OCI-LY1 (cell line): ENCODE results near the gene HM13.
"Not testable (repeated sequence)": the region's sequence is repeated elsewhere in the genome, so short reads cannot be mapped to it uniquely, and the experiment has no call there.

Experiments used
- H2AFZ ChIP-seq: fragments of 200-600 bp; sonication (generic), shearing (Covaris generic); 2 replicates; pipeline ENCODE4 v1.6.0; 2014; ENCODE audit warnings: antibody characterized with exemption, mild to moderate bottlenecking, low read length
- H3F3A ChIP-seq: fragments of 200-600 bp; sonication (generic), shearing (Covaris generic); 2 replicates; pipeline ENCODE4 v1.6.0; 2014; ENCODE audit warnings: mild to moderate bottlenecking, antibody characterized with exemption, low read length, moderate library complexity; ENCODE audit not compliant: insufficient read depth
- H3K27ac ChIP-seq: fragments of 200-600 bp; sonication (generic); 2 replicates; pipeline ENCODE4 v1.5.1; 2014; ENCODE audit warnings: low read length, mixed run types, mild to moderate bottlenecking, low read depth; ENCODE audit not compliant: poor library complexity, severe bottlenecking
- H3K27me3 ChIP-seq: fragments of 200-600 bp; sonication (generic); 2 replicates; pipeline ENCODE4 v1.6.0; 2014; ENCODE audit warnings: antibody characterized with exemption, mild to moderate bottlenecking, low read length, moderate library complexity; ENCODE audit not compliant: insufficient read depth
- H3K36me3 ChIP-seq: fragments of 200-600 bp; sonication (generic); 2 replicates; pipeline ENCODE4 v1.6.1; 2014; ENCODE audit warnings: mild to moderate bottlenecking, antibody characterized with exemption, low read length, moderate library complexity, mixed read lengths; ENCODE audit not compliant: insufficient read depth
- H3K4me1 ChIP-seq: fragments of 200-600 bp; sonication (generic); 2 replicates; pipeline ENCODE4 v1.5.1; 2014; ENCODE audit warnings: mild to moderate bottlenecking, low read length, moderate library complexity; ENCODE audit not compliant: insufficient read depth, severe bottlenecking
- H3K4me2 ChIP-seq: fragments of 200-600 bp; sonication (generic), shearing (Covaris generic); 2 replicates; pipeline ENCODE4 v1.6.1; 2014; ENCODE audit warnings: low read length
- H3K4me3 ChIP-seq: fragments of 200-600 bp; sonication (generic); 2 replicates; pipeline ENCODE4 v1.5.1; 2014; ENCODE audit warnings: low read length, low read depth, mild to moderate bottlenecking, mixed read lengths; ENCODE audit not compliant: poor library complexity, severe bottlenecking
- H3K79me2 ChIP-seq: fragments of 200-600 bp; shearing (Covaris generic); 2 replicates; pipeline ENCODE4 v1.6.1; 2016; ENCODE audit warnings: mixed run types, low read length, mixed read lengths; ENCODE audit not compliant: insufficient read depth
- H3K9ac ChIP-seq: fragments of 200-600 bp; sonication (generic), shearing (Covaris generic); 2 replicates; pipeline ENCODE4 v1.6.1; 2014; ENCODE audit warnings: mild to moderate bottlenecking, low read length, mixed read lengths
- H3K9me2 ChIP-seq: fragments of 200-600 bp; sonication (generic), shearing (Covaris generic); 2 replicates; pipeline ENCODE4 v1.6.1; 2014; ENCODE audit warnings: low read depth, mild to moderate bottlenecking, low read length, mixed read lengths
- H3K9me3 ChIP-seq: fragments of 200-600 bp; shearing (Covaris generic); 2 replicates; pipeline ENCODE4 v1.6.1; 2014; ENCODE audit warnings: low read length, mixed read lengths
- H4K20me1 ChIP-seq: fragments of 200-600 bp; sonication (generic), shearing (Covaris generic); 2 replicates; pipeline ENCODE4 v1.6.0; 2016; ENCODE audit warnings: mild to moderate bottlenecking, low read length; ENCODE audit not compliant: insufficient read depth
- EZH2 ChIP-seq: fragments of 200-600 bp; sonication (generic), shearing (Covaris generic); IDR thresholded peaks from 2 replicates; pipeline ENCODE4 v1.8.0; 2017; ENCODE audit warnings: borderline replicate concordance, mixed run types, mild to moderate bottlenecking, antibody characterized with exemption, low read length, moderate library complexity, mixed read lengths
- TF ChIP-seq, protein P1 (sequence below): fragments of 200-600 bp; sonication (generic), shearing (Covaris generic); IDR thresholded peaks from 2 replicates; pipeline ENCODE4 v1.5.1; 2017; ENCODE audit warnings: mild to moderate bottlenecking, antibody characterized with exemption, low read length, moderate library complexity, mixed read lengths

The HM13 gene

DNA sequence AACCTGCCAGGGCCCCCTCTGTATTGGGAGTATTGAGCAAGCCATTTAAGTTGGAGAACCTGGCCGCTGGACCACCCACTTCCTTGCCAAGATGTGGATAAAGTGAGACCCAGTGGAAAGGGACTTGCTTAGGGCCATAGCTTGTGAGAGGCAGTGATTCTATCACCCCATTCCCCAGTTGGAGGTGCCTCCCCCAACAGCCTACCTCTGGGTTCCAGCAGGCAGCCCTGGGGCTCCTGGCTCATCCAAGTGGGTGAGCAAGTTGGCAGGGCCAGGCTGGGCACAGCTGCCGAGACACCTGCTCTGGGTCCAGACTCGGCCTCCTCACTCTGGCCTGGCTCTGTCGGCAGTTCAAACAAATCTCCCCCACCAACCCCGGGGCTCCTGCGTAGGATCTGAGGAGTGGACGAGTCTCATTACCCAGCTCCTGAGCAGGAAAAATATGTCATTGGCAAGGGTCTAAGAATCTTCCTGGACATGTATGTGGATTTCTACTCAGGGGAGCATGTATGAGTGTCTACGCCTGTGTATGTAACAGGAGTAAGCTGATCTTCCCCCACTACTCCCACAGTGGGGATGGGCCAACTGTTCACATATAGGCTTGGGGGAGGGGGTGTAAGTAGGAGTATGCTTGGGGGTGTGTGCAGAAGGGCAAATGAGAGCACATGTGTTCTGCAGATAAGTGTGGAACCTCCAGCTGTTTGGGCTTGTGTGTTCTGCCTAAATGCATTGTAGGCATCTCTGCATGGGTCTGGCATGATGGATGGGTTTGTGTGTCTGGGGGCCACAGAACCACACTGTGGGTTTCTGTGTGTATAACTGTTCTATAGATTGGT, 92.8 kb downstream of the HM13 start:
- no peaks in the 10 kb centered on the region for H3K9me3 ChIP-seq
- H4K20me1 ChIP-seq: no peaks in the 10 kb centered on the region
- no peak overlapping the region for H2AFZ ChIP-seq
- no peak for TF ChIP-seq EZH2
- TF ChIP-seq, protein P1, sequence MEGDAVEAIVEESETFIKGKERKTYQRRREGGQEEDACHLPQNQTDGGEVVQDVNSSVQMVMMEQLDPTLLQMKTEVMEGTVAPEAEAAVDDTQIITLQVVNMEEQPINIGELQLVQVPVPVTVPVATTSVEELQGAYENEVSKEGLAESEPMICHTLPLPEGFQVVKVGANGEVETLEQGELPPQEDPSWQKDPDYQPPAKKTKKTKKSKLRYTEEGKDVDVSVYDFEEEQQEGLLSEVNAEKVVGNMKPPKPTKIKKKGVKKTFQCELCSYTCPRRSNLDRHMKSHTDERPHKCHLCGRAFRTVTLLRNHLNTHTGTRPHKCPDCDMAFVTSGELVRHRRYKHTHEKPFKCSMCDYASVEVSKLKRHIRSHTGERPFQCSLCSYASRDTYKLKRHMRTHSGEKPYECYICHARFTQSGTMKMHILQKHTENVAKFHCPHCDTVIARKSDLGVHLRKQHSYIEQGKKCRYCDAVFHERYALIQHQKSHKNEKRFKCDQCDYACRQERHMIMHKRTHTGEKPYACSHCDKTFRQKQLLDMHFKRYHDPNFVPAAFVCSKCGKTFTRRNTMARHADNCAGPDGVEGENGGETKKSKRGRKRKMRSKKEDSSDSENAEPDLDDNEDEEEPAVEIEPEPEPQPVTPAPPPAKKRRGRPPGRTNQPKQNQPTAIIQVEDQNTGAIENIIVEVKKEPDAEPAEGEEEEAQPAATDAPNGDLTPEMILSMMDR: no peak
- no peak overlapping the region for H3K4me3 ChIP-seq
- H3K4me2 ChIP-seq: no peak overlapping the region
- 0 out of 2 replicates have a peak, but pooled peaks cover 9% of the 10 kb centered on the region for H3K27me3 ChIP-seq
- no peak overlapping the region for H3K9ac ChIP-seq
- peaks cover 26% of the 10 kb centered on the region for H3K4me1 ChIP-seq
- no peaks in the 10 kb centered on the region for H3F3A ChIP-seq
- no peaks in the 10 kb centered on the region for H3K9me2 ChIP-seq
- no peaks in the 10 kb centered on the region for H3K36me3 ChIP-seq
- no peaks in the 10 kb centered on the region for H3K79me2 ChIP-seq
- H3K27ac ChIP-seq: no peak overlapping the region

DNA sequence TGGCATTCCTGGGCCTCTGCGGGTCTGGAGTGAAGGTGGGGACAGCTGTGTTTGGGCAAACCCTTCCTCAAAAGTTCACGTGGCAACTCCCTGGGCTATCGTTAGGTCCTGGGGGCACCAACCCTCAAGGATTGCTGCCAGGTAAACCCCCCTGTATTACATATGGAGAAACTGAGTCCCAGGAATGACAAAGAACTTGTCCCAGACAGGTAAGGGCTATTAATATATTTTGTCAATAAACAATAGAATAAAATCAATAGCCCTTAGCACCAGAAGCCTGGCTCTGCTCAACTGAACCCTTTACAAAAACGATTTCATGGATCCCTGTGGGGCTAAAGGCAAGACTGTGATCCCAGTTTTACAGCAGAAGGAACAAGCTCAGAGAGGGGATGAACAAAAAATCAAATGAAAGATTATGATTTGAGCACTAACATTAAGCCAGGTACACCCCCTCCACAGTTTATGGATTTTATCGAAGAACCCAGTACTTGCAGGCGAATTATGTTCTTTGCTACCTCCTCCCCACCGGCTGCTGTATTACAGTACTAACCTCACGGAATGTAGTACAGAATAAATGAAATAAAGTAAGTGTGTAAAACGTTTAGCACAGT, 93.5 kb downstream of the HM13 start:
- Histone ChIP-seq H3K4me1 (peaks cover 29% of the 10 kb centered on the region), H3K4me3 (no peak overlapping the region), H3K79me2 (no peaks in the 10 kb centered on the region), H3K9me3 (no peaks in the 10 kb centered on the region), H4K20me1 (no peaks in the 10 kb centered on the region), H3F3A (no peaks in the 10 kb centered on the region), H2AFZ (no peak overlapping the region), H3K36me3 (no peaks in the 10 kb centered on the region), H3K4me2 (no peak overlapping the region), H3K27ac (no peak overlapping the region), H3K27me3 (0 out of 2 replicates have a peak, but pooled peaks cover 9% of the 10 kb centered on the region), H3K9ac (no peak overlapping the region), H3K9me2 (no peaks in the 10 kb centered on the region)
- TF ChIP-seq, protein P1: no peak
- no peak for TF ChIP-seq EZH2

DNA sequence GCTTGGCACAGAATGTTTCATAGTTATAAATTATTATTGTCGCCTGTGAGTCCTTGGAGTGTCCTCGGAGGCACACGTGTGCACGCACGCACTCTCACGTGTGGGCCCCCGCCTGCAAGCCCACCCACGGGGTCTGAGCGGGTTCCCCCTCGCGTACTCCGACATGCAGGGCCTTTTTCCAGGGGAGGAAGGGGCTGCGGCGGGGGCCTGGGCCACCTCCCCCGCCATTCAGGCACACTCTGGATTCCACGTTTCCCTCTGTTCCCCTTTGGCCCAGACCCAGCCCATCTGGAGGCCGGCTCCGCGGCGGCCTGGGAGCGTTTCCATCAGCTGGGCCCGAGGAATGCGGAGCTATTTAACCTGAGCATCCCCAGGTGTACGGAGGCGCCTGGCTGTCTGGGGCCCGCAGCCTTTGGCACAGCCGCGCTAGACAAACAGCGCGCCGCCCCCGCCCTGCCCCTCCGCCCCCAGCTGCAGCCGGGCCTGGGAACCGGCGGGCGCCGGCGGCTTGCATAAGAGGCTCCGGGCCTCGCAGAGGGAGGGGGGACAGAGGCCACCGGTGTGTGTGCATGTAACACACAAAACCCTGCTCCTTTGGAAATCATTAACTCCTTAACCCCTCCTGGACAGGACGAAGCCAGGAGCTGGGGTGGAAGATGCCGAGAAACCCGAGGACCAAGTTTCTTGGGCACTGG, 94.2 kb downstream of the HM13 start:
- H3K4me3 ChIP-seq: no peak overlapping the region
- H3K9ac ChIP-seq: no peak overlapping the region
- H3F3A ChIP-seq: no peaks in the 10 kb centered on the region
- H3K4me2 ChIP-seq: no peak overlapping the region
- no peaks in the 10 kb centered on the region for H4K20me1 ChIP-seq
- no peaks in the 10 kb centered on the region for H3K9me2 ChIP-seq
- no peak overlapping the region for H3K27ac ChIP-seq
- no peak overlapping the region for H2AFZ ChIP-seq
- H3K79me2 ChIP-seq: no peaks in the 10 kb centered on the region
- no peaks in the 10 kb centered on the region for H3K36me3 ChIP-seq
- H3K4me1 ChIP-seq: peaks cover 29% of the 10 kb centered on the region
- 0 out of 2 replicates have a peak, but pooled peaks cover 9% of the 10 kb centered on the region for H3K27me3 ChIP-seq
- H3K9me3 ChIP-seq: no peaks in the 10 kb centered on the region
- TF ChIP-seq, protein P1: no peak
- TF ChIP-seq EZH2: no peak

DNA sequence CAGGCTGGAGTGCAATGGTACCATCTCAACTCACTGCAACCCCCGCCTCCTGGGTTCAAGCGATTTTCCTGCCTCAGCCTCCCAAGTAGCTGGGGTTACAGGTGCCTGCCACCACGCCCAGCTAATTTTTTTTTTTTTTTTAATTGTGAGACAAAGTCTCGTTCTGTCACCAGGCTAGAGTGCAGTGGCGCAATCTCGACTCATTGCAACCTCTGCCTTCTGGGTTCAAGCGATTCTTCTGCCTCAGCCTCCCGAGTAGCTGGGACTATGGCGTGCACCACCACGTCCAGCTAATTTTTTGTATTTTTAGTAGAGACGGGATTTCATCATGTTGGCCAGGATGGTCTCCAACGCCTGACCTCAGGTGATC, 98.0 kb downstream of the HM13 start:
- not testable (repeated sequence) for H4K20me1 ChIP-seq, H3K27ac ChIP-seq, H3K4me1 ChIP-seq, H3K9me3 ChIP-seq, H3K4me3 ChIP-seq, H3K79me2 ChIP-seq, H3K4me2 ChIP-seq, H3K36me3 ChIP-seq, H3K27me3 ChIP-seq, H2AFZ ChIP-seq, H3K9me2 ChIP-seq, H3K9ac ChIP-seq, H3F3A ChIP-seq
